Measurements from ENCODE around the gene ATP2A2. TPM values are rescaled to one million over a fixed set of nuclear protein-coding genes. Genes with fewer than 3 reads are reported as not detected.
A peak's percentile ranks its signal among the peaks of the same experiment; 100 is the strongest.

ATP2A2 gene
- total RNA-seq, 6 experiments from 2014 or later = 95.6 to 155 (median 113) TPM

GRCh38 chr12:110314308-110314707 is 33.3 kb downstream of the ATP2A2 start:
- WGBS (ENCODE audit: insufficient coverage, low coverage, low lambda C conversion rate, missing lambda C conversion rate) = 12% methylated on average over 2 of the region's 2 CpGs
- Histone ChIP-seq H3K36me3 (peaks cover 0 to 9% (median 3%) of the 10 kb centered on the region in 4 donors), H3K4me1 (peaks cover 0 to 35% (median 2%) of the 10 kb centered on the region in 4 donors), H3K9me3 (no peaks in the 10 kb centered on the region), H3K4me3 (no peak overlapping the region), H3K27me3 (no peaks in the 10 kb centered on the region), H3K27ac (peak overlapping the region in 2 of 3 donors; percentile 30 to 59)
- intact Hi-C loops (cut with DNase I) = no loop called here
- ATAC-seq = peak in 2 of 4 donors; percentile 12 to 54
- no peak for TF ChIP-seq CTCF (IDR thresholded peaks at IDR 0.05)
- TF ChIP-seq POLR2A (IDR thresholded peaks at IDR 0.05) = no peak
- no peak for DNase-seq

- intact Hi-C loops (cut with DNase I) = no loop called here
- no peaks in the 10 kb centered on the region for H3K9me3 ChIP-seq
- 47% methylated on average over 4 of the region's 4 CpGs for WGBS (ENCODE audit: insufficient coverage, low coverage, low lambda C conversion rate, missing lambda C conversion rate)
- DNase-seq (no peak), ATAC-seq (no peak)
- TF ChIP-seq POLR2A (IDR thresholded peaks at IDR 0.05) (no peak), CTCF (IDR thresholded peaks at IDR 0.05) (no peak)
- H3K27me3 ChIP-seq = no peaks in the 10 kb centered on the region
- peaks cover 0 to 33% (median 0%) of the 10 kb centered on the region in 4 donors for H3K4me1 ChIP-seq
- peaks cover 0 to 10% (median 3%) of the 10 kb centered on the region in 4 donors for H3K36me3 ChIP-seq
- no peak overlapping the region for H3K4me3 ChIP-seq
- no peak overlapping the region for H3K27ac ChIP-seq
These were observed 35.8 kb downstream of the ATP2A2 start for GRCh38 chr12:110316861-110317260.

- no peak for DNase-seq
These were observed 36.9 kb downstream of the ATP2A2 start for GRCh38 chr12:110317911-110318310.

GRCh38 chr12:110320550-110320949 is 39.5 kb downstream of the ATP2A2 start:
- Histone ChIP-seq H3K4me1 (peaks cover 0 to 28% (median 0%) of the 10 kb centered on the region in 4 donors), H3K9me3 (no peaks in the 10 kb centered on the region), H3K36me3 (peaks cover 0 to 31% (median 10%) of the 10 kb centered on the region in 4 donors), H3K27ac (peak overlapping the region in 1 of 3 donors; percentile 27), H3K27me3 (no peaks in the 10 kb centered on the region), H3K4me3 (no peak overlapping the region)
- intact Hi-C loops (cut with DNase I) = no loop called here
- WGBS (ENCODE audit: insufficient coverage, low coverage, low lambda C conversion rate, missing lambda C conversion rate) = 34% methylated on average over 3 of the region's 3 CpGs
- DNase-seq = no peak
- ATAC-seq = peak; percentile 62 to 76 (median 65)
- peak in 2 of 4 donors; percentile 8 to 22 for TF ChIP-seq CTCF (IDR thresholded peaks at IDR 0.05)
- no peak for TF ChIP-seq POLR2A (IDR thresholded peaks at IDR 0.05)

More at GRCh38 chr12:110317911-110318310, 36.9 kb downstream of the ATP2A2 start:
- peak in 2 of 4 donors; percentile 4 to 20 for ATAC-seq
- Histone ChIP-seq H3K27me3 (no peaks in the 10 kb centered on the region), H3K27ac (no peak overlapping the region), H3K4me1 (peaks cover 0 to 34% (median 0%) of the 10 kb centered on the region in 4 donors), H3K9me3 (no peaks in the 10 kb centered on the region), H3K4me3 (no peak overlapping the region), H3K36me3 (peaks cover 0 to 12% (median 4%) of the 10 kb centered on the region in 4 donors)
- 72% methylated on average over 2 of the region's 2 CpGs for WGBS (ENCODE audit: insufficient coverage, low coverage, low lambda C conversion rate, missing lambda C conversion rate)
- intact Hi-C loops (cut with DNase I) = no loop called here
- TF ChIP-seq POLR2A (IDR thresholded peaks at IDR 0.05) (no peak), CTCF (IDR thresholded peaks at IDR 0.05) (no peak)

All from right lobe of liver (tissue), 6 donors.